Amniotic epithelial cell (primary cell): Measurements from ENCODE around the gene ZNF516.

Experiments used
- DNase-seq: peaks from one replicate; pipeline ENCODE4 v3.0.0-alpha.2; 2010; ENCODE audit warnings: low read depth

Gene ZNF516

DNA sequence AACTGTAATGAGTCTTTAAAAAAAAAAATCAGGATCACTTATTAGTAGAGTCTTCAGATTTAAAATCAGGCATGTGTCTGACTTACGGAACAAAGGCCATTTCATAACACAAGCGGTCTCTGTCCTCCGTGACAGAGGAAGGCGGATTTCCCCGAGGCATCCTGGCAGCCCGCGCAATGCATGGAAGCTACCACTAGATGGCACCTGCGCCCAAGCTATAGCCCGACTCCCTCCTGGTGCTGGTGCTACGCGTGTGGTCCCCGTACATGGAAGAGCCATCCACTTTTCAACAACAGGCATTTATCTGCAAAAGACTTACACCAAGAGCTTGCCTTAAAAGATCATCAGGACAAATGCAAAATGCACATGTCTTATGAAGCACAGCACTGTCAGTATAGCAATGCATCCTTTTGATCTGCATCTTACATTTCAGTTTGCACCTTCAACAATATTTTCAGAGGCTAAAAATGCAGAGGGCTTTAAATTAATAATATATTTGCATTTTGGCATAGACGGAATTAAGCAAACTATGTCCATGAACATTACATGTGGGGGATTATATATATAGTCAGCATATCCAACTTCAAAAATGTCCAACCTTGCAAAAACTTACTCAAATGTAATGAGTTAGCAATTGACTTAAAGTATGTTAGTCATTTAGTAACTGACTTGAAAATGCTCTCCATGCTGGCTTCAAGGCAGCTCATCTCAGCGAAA is 96.0 kb downstream of the ZNF516 start:
- DNase-seq: peak; percentile 78

DNA sequence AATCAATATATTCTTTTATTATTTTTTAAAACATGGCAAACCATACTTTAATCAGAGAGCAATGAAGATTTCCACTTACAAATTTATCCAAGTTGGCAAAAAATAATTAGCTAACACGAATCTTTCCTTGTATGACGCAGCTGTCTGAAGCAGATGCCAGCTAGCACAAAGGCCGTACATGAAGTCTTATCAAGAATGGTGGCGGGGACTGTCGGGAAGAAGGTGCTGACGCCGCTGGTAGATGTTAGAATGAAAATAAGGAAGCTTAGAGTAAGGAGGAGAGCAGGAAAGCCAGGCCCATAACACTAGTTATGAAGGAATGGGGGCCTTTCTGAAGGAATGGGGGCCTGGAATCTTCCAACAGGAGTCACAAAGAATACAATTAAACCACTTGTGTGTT is 96.7 kb downstream of the ZNF516 start:
- no peak for DNase-seq

DNA sequence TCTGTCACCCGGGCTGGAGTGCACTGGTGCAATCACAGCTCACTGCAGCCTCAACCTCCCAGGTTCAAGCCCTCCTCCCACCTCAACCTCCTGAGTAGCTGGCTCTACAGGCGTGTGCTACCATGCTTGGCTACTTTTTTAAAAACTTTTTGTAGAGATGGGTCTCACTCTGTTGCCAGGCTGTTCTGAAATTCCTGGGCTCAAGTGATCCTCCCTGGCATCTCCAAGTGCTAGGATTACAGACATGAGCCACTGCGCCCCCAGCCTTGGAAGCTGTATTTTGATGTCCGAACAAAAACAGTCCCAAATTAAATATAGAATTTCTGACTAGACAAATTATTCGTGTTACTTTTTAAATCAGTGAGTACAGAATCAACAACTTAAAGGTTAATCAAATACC is 97.4 kb downstream of the ZNF516 start:
- no peak for DNase-seq

DNA sequence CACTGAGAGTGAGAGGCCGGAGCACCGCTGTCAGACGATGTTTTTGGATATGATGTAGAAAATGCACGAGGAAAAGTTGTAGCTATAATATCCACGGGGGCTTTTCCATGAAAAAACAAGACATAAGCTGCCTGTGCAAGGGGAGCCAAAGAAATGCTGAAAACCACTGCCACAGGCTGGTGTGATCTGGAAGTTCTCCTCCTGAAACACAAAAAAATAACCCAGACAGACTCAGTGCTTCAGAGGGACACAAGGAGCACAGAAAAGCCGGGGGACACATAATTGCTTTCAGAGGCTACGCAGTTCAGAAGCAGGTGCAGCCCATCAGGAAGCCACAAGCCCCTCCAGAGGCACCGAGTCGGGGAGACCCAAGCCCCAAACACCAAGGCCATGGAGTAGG is 98.2 kb downstream of the ZNF516 start:
- DNase-seq: no peak

DNA sequence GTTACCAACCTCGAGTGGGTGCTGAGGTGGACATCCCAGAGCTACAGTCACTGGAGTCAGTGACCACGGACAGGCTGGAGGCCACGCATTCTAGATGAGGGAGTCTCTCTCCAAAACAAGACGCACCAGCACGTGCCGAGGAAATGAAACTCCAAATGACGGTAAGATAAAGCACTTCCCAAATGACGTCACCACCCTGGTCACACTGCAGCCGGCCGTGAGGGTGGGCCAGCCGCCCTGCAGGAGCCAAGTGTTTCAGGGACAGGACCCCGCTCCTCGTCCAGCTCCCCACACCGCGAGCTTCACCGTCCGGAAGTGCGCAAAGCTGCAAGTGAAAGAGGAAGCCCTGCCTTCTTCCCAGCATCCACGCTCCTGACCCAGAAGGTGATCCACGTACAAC is 99.4 kb downstream of the ZNF516 start:
- no peak for DNase-seq

DNA sequence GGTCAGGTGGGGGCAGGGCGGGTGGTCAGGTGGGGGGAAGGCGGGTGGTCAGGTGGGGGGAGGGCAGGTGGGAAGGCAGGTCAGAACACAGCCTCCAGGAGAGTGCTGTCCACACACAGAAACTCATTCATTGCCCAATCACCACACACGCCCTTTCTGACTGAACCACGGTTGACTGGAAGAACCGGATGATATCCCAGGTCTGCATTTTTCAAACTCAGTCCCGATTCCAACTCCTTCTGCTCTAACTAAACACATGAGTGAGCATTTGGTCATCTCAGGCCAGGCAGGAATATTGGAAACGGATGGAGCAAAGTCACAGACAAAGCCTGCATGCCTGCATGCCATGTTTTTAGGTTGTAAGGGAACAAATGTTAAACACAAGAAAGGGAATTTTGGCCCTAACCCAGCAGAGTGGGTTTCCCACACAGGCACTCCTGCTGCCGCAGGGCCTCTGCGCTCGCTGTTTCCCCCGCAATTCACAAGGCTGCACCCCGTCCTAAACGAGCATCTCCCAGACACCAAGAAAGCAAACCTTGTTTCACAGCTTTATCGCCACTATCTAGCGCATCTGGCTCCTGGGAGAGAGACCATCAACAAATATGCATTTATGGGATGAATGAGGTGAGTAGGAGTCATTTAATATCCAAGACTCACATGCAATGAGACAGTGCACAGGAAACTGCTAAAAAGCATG is 100.1 kb downstream of the ZNF516 start:
- DNase-seq: peak; percentile 33

DNA sequence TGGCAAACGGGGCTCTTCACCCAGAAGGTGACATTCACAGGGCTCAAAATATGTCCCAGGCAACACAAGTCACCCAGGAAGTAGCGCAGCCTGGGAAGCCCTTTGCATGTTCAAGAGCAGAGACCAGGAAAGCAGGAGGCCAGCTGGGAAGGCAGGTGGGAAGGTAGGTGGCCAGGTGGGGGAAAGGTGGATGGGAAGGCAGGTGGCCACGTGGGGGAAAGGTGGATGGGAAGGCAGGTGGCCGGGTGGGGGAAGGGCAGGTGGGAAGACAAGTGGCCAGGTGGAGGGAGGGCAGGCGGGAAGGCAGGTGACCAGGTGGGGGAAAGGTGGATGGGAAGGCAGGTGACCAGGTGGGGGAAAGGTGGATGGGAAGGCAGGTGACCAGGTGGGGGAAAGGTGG is 102.7 kb downstream of the ZNF516 start:
- no peak for DNase-seq

DNA sequence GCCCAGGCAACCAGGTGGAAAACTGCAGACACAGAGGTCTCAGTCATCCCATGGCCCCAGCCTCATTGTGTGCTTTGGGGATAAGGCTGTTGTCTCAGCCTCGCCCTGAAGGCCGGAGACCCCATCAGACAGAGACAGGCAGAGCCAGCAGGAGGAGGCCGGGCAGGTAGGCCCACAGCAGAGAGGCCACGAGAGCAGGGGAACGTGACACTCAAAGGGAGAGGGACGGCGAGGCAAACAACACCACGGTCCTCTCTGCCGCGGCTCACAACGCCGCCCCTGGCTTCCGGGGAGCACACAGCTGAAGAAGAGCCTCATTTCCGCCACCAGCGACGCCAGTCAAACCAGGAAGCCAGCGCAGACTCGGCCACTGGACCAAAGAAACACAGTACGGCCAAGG is 103.3 kb downstream of the ZNF516 start:
- no peak for DNase-seq

DNA sequence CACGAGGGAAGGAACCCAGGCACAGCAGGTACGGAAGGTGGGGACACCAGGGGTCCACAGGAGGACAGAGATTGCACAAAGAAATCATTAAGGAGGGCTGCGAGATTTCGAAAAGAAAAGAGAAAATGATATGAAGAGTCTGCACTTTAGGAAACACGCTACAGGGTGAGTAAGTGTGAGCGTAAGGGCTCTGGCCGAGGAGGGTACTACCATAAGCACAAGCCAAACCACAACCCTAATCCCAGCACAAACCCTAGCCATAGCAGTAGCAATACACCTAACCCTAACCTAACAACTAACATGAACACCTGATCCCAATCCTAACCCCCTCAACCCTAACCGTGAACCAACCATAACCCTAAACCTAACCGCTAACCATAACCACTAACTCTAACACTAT is 104.0 kb downstream of the ZNF516 start:
- DNase-seq: no peak

DNA sequence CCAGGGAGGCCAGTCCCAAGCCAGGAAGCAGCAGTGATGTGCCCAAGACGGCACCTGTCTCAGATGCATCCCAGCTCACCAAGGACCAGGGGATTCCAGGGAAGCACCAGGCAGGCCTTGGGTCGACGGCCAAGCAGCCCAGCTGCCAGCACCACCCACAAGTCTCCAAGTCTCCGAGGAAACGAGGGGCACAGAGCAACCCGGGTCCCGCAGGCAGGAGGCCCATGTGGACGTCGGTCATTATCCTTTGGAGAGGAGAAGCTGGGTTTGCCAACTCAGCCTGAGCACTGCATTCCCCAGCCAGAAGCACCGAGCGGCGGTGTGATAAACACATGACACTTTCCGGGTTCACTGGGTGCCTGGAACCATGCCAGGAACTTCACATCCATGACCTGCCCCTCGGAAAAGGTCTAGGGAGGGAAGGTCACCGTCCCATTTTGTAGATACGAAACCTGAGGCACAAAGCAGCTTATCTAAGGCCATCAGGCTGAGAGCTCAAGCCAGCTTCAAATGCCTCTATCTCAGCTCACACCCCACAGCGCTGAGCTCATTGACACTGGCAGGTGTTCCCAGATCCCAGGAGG is 104.5 kb downstream of the ZNF516 start:
- DNase-seq: no peak

DNA sequence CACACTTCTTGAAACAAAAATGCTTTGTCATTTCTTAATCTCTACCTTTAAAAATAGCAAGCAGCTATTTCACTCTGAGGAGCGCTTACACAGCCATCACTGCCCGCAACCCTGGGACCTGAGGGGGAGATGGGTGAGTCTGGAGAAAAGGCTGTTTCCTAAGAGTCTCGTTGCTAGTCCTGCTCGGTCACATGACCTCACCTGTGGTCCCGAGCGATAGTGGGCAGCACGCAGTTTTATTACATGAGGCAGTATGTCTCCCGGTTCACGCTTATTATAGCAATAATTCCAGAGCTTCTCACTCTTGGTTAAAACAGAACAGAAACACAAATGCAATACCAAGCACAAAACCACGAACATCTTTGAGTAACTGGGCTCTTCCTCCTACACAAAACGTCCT is 105.3 kb downstream of the ZNF516 start:
- peak; percentile 13 for DNase-seq

DNA sequence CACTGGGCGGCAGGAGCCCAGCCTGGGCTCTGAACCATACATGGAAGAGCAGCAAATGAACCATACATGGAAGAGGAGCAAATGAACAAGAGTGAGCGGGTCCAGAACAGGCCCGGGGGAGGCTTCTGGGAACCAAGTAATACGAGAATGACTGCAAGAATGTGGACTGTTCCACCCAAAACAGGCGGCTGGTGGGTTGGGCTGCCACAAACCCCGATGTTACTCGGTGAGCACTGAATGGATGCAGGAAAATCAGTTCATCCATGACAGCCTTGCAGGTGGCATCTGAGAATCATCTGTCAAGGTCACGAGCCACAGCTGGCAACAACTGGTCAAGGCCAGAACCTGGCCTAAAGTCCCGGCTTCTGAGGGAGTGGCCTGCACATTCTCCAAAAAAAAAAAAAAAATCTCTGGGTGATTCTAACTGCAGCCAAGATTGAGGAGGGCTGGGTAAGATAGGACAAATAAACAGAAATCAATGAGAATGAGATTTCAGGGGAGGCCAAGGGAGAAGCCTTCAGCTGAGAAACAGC is 106.1 kb downstream of the ZNF516 start:
- no peak for DNase-seq

DNA sequence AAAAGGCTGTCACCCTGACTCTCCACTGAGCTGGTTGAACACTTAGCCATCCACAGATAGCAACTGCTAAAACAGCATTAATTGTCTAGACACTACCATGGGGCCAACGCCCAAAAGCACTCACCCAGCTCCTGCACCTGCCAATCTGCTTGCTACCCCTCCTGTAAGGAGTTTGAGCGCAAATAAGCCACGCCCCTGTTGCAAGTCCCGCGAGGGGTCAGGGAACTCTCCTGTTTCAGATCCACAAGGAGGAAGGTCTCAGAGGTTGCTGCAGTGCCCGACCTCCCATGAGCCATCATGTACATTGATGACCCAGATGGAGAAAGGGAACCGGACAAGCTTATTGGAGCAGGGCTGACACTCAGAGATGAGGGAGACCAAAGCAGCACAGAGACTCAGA is 106.8 kb downstream of the ZNF516 start:
- DNase-seq: no peak

DNA sequence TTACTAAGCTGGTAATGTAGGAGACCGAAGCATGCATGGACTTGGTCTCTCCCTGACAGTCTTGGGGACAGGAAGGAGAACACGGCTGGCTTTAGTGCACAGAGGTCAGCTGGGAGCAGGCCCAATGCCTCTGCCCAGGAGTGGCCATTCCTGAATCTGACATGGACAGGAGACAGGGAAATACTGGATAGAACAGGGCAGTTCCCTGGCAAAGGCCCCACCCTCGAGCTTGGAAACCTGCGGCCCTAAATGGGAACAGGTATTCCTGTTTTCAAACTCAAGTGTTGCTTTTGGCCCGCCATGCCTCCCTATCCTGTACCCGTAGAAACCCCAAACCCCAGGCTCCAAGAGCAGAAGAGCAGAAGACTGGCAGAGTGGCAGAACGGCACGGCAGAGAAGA is 107.4 kb downstream of the ZNF516 start:
- DNase-seq: no peak

DNA sequence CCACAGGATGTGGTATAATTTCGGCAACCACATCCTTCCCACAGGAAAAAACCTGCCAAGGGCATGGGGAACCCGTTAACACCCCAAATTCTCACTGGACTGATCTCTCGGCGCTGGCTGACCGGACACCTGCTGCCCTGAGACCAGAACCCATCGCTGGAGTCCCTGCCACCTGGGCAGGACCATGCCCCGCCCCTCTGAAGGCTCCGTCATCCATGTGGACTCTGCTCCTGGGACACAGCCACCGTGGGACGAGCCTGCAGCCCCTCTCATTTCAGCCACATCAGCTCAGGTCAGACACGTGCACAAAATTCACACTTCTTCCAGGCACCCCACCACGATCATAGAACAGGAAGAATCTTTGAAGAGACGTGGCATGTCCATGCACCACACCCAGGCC is 108.2 kb downstream of the ZNF516 start:
- DNase-seq: no peak

DNA sequence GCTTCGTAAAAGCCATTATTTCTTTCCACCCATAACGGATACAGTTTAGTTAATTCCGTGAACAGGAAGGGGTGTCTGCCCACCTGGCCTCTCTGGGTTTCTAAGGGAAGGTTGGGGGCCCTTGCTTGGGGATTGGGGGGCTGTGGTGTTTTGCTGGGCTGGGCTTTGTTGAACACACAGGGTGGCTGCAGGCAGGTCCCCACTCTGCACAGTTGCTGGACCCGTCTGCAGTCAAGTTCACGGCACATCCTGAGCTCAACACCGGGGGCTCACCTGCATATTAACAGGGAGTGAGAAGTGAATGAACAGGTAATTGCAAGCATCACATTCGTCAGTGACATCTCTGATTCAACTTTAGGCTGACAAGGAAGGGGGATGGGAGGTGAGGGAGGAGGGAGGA is 109.0 kb downstream of the ZNF516 start:
- DNase-seq: no peak

DNA sequence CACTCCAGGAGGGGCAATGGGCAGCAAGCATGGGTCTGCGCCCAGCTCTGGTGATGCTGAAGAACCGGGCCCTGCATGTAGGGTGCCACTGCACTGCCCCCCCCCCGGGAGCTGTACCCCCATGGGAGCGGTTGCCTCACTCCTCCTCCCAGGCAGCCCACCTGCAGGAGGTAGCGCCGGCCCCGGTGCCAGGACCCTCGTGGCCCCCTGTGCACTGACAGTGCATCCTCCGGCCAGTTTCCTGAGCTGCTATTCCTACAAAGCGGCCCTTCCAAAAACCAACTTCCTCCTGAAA is 109.4 kb downstream of the ZNF516 start:
- DNase-seq: no peak

DNA sequence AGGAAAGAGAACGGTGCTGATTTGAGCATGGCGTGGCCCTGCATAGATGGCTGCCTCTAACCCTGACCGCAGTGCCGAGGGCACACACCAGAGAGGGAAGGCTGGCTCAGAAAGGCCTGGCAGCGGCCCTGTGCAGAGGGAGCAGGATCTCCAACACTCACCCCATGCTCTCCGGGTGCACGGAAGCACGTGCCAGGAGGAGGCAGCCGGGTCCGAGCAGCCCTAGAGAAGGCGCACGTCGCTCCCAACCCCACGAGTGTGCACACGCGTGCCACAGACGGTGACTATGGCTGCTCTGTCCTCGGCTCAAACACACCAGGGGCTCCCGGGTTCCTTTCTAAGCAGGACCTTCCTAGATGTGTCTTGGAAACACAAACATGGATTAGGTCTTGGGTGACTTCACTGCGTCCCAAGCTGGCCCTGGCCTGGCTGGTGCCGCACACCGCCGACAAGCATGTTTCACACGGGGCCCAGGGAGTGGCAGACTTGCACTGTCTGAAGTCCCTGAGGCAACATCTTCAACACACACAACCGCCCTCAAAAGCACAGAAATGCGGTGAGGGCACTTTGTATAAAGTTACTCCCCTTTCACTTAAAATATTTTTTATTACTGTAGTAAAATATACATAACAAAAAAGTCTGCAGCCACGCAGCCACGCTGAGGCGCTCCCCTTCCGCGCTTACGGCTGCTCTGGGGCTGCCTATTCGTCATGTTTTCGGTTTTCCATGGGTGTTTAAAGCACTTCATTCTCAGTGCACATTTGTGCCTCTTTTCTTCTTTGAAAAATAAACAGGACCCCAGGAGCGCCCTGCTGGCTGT is 110.0 kb downstream of the ZNF516 start:
- DNase-seq: no peak

DNA sequence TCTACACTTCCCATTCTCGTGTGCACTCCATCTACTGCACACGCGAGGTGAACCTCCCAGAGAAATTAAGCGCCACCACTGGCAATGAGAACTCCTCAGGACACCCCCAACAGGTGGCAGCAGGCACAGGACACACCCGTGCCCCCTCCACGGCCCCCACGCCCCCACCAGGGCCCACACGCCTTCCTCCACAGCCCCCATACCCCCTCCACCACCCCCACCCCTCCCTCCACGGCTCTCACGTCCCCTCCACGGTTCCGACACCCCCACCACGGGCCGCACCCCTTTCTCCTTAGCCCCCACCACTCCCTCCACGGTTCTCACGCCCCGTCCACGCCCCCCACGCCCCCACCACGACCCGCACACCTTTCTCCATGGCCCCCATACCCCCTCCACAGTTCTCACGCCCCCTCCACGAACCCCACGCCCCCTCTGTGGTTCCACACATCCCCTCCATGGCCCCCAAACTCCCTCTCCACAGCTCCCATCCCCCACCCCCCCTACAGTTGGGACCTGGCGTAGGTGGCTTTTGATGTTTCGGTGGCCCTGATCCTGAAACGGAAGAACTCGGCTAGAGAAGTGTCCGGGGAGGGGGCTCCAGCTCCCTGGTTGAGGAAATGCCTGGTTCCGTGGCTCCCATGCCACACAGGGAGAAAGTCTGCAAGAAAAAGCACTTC is 110.8 kb downstream of the ZNF516 start:
- no peak for DNase-seq

DNA sequence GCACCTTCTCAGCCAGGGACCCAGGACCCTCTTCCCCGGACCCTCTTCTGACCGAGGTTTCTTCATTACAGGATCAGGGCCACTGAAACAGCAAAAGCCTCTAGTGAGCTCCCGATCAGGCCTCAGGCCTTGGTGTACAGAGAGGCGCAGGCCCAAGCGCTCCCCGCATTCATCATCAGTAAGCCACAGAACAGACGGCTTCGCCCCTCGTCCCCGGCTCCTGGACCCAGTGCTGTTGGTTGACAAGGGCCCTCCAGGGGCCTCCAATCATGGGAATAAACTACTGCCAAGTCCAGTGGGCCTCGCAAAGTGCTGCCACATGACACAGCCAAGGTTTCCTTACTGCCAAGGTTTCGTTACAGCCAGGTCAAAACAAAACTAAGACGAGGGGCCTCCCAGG is 111.4 kb downstream of the ZNF516 start:
- DNase-seq: no peak

DNA sequence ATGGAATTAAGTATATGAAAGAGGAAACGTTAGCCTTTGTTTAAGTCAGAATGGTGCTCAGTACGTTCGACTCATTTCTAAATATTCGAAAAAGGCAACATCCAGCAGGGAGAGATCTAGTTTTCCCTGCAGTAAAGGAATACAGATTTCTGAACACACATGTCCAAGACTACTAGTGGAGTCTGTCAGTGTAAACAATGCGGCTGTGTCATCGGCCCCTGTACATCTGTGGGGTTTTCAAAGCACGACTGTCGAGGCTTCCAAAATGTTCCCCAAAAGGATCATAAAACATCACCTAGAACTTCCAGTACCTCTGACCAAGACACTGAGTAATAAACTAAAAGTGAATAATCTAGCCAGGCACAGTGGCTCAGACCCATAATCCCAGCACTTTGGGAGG is 112.8 kb downstream of the ZNF516 start:
- no peak for DNase-seq

DNA sequence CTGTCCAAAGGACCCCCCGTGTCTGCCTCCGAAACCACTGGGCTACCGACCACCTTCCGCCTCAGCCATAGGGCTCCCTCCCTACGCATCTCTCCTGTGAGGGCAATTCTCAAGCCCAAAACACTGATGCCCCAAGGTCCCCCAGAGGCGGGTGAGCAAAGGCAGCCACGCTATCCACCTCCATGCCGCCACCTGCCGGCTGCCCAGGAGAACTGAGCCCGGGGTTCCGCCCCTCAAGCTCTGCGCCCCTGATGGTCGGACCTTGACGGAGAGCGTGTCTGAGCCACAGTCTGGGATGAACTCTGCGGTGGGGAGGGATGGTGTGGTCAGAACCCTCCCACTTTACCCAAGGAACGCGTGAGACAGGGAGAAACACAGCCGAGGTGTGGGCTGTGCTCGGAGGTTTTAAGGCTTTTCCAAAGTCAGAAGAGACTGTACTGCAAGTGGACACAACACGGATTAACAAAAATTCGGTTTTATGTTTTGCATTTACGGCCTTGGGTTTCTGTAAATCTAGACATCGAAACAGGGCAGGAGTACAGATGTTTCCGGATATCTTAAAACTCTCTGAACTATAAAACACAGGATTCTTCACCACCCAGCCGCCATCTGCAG is 114.1 kb downstream of the ZNF516 start:
- peak; percentile 69 for DNase-seq
